ENCODE data around the gene TRIM54. TPM values are rescaled to one million over a fixed set of nuclear protein-coding genes. Genes with fewer than 3 reads are reported as not detected.
A peak's percentile ranks its signal among the peaks of the same experiment; 100 is the strongest.

TRIM54 gene
- total and polyA plus RNA-seq, 9 of the 15 experiments (the other 6 are each of a cell fraction or from before 2014, with no cell fraction given), result not detected

GRCh38 chr2:27255187-27255586, 27.0 kb upstream of the TRIM54 start (continued):
- TF ChIP-seq, protein P1, sequence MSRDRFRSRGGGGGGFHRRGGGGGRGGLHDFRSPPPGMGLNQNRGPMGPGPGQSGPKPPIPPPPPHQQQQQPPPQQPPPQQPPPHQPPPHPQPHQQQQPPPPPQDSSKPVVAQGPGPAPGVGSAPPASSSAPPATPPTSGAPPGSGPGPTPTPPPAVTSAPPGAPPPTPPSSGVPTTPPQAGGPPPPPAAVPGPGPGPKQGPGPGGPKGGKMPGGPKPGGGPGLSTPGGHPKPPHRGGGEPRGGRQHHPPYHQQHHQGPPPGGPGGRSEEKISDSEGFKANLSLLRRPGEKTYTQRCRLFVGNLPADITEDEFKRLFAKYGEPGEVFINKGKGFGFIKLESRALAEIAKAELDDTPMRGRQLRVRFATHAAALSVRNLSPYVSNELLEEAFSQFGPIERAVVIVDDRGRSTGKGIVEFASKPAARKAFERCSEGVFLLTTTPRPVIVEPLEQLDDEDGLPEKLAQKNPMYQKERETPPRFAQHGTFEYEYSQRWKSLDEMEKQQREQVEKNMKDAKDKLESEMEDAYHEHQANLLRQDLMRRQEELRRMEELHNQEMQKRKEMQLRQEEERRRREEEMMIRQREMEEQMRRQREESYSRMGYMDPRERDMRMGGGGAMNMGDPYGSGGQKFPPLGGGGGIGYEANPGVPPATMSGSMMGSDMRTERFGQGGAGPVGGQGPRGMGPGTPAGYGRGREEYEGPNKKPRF (IDR thresholded peaks at IDR 0.05; ENCODE audit: low read depth, low read length), result no peak
- TF ChIP-seq EP400 (IDR thresholded peaks at IDR 0.05) (no peak), ZBTB11 (CRISPR knock-in tag; IDR thresholded peaks at IDR 0.05) (no peak), ZNF253 (CRISPR knock-in tag; conservative IDR thresholded peaks at IDR 0.05) (no peak), DNMT1 (IDR thresholded peaks at IDR 0.05) (no peak), ZBTB40 (IDR thresholded peaks at IDR 0.05) (no peak), ZBTB40 (CRISPR knock-in tag; IDR thresholded peaks at IDR 0.05) (no peak), IRF9 (tag; IDR thresholded peaks at IDR 0.05) (no peak), DEAF1 (CRISPR knock-in tag; IDR thresholded peaks at IDR 0.05) (no peak), SMARCA4 (IDR thresholded peaks at IDR 0.05) (peak; percentile 80)
